Measurements from ENCODE around the gene CATSPERZ. TPM values are rescaled to one million over a fixed set of nuclear protein-coding genes. Genes with fewer than 3 reads are reported as not detected.

Gene CATSPERZ, protein sequence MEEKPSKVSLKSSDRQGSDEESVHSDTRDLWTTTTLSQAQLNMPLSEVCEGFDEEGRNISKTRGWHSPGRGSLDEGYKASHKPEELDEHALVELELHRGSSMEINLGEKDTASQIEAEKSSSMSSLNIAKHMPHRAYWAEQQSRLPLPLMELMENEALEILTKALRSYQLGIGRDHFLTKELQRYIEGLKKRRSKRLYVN
- polyA plus RNA-seq (2014; cell fraction: cytosol; rRNA removed) = not detected in 2 replicates
- 0.50 TPM in 1 of 2 replicates, not detected in the other for polyA plus RNA-seq (2014; cell fraction: nucleus; rRNA removed)

DNA sequence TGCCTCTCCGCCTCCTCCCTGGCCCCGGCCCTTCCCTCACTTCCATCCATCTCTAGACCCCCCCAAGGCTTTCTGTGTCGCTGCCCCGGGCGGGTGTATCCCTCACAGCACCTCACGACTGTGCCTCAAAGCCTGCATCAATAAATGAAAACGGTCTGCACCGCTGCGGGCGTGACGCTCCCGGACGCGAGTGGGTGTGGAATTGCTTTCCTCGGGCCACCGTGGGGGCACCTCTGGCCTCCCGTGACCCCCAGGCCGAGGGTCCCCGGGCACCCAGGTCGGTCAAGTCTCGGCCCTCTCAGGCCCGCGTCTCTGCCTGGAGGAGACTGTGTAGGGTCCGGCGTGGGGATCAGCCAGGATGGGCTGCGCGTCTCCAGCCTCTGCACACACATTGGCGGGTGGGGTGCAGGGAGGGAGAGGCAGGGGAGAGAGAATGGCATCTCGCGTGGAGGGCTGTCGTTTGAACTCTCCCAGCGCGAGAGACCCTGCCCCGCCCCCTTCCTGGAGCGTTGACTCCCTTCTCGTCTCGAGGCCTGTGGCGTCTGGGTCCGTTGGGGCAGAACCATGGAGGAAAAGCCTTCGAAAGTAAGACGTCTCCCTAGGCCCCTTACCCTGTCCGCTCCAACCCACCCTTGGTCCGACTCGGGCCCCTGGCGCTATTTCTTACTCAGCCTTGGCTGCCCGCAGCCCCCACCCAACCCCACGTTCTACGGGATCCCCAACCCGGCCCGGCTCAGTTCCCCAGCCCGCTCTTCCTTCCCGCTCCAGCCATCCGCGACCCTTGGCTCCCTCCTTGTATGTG, at the start of gene CATSPERZ:
CATSPERZ (plus strand) TSS at position 512 of the 802 bp plus-strand sequence; CDS start at position 565, 53 bp downstream.
- DNase-seq (ENCODE audit: low spot score) = no peak

DNA sequence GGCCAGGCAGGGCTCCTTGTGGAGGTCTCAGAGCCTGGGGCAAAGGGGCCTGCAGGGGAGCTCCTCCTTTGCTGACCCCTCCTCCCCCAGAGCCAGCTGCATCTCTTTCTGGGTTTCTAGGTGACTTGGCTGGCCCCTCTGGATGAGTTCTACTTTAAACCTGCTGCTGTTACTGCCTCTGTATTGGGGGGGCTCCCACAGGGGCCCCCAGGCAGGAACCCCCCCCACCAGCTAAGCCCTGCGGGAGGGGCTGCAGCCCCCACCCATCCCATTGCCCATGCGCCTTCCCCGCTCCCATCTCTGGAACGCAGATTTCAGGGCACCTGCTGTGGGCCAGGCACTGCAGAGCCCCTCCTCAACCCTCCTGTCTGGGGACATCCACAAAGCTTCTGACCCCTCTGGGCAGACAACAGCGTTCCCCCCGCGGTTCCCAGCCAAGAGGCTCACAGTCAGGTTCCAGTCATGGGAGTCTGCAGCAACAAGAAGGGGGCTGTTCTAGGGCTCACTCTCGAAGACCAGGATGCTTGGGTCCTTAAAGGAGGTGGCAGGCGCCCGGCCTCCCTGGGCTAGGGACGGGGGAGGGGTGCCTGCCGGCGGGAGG, 49.6 kb upstream of the CATSPERZ start:
- DNase-seq (ENCODE audit: low spot score) = peak; percentile 54

DNA sequence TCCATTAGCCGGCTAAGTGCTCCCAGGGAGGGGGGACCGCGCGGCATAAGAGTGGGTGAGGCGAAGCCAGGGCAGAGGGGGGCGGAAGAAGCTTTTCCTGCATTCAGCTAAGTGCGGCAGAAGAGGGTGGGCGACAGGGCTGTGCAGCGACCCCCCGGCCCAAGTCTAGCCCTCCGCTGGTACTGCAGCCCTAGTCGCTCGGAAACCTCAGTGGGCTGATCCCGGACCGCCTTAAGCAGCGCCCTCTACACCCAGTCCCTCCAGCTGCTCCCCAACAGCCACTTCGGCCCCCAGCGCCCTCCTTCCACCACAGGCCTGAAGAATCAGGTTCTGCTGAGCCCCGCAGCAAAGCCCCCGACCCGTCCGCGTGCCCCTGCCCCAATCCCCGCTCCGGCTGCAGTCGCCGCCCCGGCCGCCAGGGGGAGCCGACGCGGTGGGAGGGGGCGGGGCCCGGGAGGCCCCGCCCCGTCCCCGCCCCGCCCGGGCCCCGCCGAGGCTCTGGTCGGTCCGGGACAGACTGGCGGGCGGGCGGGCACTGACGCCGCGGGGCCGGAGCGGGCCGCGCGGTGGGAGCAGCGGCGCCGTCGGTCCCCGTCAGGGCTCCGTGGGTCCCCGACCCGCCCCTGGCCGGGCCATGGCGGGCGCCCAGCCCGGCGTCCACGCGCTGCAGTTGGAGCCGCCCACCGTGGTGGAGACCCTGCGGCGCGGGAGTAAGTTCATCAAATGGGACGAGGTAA, 49.0 kb upstream of the CATSPERZ start, which contains the start of gene PLCB3:
PLCB3 (plus strand) TSS at position 515 of the 737 bp plus-strand sequence; CDS start at position 635, 120 bp downstream.
- DNase-seq (ENCODE audit: low spot score) = peak; percentile 72

DNA sequence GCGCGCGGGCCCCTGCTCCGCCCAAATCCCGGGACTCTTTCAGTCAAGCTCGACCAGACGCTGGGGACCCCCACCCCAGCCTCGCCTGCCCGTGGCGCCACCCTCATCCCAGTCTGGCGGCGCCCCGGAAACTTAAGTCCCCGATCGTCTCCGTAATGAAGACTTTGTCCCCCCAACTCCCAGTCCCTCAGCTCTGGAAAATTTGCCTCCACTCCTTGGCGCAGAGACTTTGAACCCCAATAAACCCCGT, 48.5 kb upstream of the CATSPERZ start:
- no peak for DNase-seq (ENCODE audit: low spot score)

DNA sequence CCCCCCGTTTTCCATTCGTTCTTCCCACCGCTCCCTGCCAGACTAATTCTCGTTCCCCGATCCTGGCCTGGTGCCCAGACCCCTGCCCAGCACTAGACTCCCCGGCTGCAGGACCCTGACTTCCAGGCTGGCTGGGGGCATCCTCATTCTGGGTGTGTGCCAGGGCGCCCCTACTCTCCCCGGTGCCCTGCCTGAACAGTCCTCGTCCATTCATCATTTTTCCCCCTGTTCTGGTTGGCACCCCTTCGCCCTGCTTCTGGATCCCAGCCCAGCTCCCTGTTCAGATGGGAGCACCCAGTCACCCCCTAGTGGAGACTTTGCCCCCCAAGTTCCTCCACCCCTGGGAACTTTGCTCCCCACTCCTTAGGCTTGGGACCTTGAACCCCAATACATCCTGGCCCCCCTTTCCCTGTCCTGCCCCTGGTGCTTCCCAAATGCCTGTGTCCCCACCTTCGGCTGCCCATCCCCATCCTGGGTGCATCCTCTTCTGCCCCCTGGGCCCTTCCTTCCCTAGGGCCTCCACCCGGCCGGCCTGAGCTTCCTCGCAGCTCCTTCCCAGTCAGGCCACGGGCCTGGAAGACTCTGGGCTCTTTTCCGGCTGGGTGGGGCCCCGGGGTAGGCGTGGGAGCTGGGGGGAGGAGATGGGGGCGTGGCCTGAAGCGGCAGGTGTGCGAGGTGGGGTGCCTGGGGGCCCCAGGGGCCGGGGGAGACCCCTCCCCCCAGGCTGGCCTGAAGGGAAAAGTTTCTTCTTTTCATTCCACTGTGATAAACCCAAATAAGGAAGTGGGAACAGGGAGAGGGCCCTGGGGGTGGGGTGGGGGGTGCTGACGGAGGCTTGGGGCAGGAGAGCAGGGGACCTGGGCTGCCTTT, 47.9 kb upstream of the CATSPERZ start:
- DNase-seq (ENCODE audit: low spot score) = no peak

DNA sequence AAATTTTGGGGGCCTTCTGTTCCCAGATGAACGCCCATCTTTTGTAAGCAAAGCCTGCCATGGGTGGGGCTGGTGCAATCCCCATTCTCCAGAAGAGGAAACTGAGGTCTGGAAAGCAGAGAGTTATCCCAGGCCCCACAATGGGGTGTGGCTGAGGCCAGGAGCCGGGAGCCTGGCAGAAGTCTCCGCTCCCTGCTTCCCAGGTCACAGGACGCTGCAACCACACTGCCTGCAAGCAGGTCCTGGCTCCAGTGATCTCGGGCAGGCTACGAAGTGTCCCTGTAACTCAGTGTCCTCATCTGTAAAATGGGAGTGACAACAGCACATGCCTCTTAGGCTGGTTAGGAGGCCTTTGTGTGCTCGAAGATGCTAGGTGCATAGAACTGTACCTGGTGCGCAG, 47.1 kb upstream of the CATSPERZ start:
- no peak for DNase-seq (ENCODE audit: low spot score)

DNA sequence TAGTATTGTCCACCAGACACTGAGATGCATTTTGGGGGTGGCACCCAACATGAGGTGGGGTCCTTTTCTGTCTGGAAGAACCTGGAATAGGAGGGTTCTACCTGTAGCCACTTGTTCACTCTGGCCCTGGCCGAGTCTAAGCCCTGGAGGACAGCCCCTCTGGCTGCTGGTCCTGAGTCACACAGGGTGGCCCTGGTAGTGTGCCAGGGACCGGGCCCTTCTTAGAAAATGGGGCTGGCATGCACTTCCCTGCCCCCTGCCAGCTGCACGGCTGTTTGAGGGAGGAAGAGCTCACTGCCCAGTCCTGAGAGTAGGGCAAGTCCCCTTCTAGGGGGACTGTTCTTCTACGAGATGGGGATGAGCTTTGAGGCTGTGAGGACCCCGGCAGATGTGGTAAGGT, 46.7 kb upstream of the CATSPERZ start:
- no peak for DNase-seq (ENCODE audit: low spot score)

DNA sequence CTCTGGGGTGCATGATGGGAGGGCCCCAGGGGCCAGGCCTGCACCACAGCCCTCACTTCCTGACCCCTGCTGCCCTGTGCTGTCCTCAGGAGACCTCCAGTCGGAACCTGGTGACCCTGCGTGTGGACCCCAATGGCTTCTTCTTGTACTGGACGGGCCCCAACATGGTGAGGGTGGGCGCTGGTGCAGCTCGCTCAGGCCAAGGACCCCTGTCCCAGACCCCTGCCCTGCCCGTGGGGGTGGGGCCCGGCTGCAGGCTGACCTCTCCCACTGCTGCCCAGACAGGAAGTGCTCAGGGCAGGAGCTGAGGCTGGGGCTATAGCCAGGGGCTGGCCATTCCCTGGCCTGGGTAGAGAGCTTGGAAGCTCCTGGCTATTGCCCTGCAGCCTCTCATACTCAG, 45.8 kb upstream of the CATSPERZ start:
- DNase-seq (ENCODE audit: low spot score) = no peak

DNA sequence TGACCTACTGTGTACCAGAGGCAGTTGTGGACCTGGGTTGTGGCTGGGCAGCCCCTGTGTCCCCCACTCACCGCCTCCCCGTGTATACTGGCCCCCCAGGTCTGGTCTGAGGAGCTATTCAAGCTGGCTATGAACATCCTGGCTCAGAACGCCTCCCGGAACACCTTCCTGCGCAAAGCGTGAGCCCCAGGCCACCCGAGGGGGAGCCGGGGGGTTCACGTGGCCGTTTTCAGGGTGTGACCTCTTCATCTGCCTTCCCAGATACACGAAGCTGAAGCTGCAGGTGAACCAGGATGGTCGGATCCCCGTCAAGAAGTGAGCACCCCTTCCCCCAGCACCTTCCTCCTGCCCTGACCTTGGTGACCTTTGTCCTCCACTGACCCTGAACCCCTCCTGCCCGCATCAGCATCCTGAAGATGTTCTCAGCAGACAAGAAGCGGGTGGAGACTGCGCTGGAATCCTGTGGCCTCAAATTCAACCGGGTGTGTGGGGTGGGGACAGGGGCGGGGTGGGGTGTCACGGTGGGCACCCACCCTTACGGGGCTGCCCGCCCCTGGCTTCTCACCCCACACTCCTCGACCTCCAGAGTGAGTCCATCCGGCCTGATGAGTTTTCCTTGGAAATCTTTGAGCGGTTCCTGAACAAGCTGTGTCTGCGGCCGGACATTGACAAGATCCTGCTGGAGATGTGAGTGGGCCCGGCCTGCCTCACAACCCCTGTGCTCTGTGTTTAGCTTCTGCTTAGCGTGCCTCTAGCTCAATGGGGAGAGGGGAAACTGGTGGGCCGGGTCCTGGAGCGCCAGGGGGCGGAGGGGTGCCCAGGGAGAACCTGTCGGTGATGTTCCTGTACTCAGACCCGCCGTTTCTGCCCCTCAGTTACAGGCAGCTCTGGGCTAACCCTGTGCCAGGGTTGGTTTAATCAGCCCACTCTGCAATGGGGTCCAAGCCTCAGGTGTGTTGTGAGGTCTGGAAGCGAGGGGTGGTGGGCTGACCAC, 44.7 kb upstream of the CATSPERZ start:
- no peak for DNase-seq (ENCODE audit: low spot score)

DNA sequence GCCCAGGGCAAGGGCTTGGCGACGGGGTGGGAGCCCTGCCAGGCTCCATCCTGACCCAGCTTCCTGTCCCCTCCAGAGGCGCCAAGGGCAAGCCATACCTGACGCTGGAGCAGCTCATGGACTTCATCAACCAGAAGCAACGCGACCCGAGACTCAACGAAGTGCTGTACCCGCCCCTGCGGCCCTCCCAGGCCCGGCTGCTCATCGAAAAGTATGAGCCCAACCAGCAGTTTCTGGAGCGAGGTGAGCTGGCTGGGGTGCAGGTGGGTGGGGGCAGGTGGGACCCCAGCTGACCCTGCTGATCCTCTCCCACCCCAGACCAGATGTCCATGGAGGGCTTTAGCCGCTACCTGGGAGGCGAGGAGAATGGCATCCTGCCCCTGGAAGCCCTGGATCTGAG, 43.9 kb upstream of the CATSPERZ start:
- no peak for DNase-seq (ENCODE audit: low spot score)

DNA sequence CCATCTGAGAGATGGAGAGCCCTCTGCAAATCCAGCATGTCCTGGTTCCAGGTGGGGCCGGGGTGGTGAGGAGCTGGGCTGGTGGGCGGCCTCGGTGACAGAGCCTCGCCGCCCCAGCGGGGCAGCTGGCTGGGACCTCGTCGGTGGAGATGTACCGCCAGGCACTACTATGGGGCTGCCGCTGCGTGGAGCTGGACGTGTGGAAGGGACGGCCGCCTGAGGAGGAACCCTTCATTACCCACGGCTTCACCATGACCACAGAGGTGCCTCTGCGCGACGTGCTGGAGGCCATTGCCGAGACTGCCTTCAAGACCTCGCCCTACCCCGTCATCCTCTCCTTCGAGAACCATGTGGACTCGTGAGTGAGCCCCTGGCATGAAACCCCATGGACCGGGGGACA, 41.8 kb upstream of the CATSPERZ start:
- no peak for DNase-seq (ENCODE audit: low spot score)

DNA sequence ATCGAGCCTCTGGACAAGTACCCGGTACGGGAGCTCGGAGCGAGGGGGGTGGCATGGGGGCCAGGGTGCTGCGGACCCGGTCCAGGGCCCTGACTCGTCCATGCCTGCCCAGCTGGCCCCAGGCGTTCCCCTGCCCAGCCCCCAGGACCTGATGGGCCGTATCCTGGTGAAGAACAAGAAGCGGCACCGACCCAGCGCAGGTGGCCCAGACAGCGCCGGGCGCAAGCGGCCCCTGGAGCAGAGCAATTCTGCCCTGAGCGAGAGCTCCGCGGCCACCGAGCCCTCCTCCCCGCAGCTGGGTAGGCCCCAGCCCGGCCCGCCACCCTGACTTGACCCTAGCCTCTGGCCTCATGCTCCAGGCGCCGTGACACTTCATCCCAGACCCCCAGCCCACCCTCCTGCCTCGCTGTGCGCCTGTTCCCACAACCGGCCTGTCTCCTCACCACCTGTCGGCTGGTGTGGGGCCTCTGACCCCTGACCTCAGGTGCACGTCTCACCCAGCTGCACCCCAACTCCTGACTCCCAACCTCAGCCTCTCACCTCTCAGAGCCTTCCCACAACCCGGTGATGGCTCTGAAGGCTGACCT, 41.1 kb upstream of the CATSPERZ start:
- no peak for DNase-seq (ENCODE audit: low spot score)

DNA sequence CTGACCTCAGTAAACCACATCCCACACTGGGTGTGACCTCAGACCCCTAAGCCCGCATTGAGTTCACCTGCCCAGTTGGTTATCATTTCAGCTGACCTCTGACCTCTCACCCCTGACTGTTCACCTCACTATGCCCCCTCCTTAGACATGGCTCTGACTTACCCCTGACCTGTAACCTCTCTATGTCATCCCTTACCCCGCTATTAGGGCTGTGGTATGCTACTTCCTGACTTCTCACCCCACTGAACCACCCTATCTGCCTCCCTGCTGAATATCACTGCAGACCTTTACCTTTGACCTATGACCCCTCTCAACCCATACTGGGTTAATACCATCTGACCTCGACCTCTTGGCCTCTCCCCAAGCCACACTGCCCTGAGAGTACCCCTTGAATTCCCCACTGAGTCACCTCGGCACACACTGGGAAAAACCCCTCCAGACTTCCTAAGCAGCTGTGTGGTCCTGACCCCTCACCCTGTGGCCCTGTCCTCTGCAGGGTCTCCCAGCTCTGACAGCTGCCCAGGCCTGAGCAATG, 40.6 kb upstream of the CATSPERZ start:
- DNase-seq (ENCODE audit: low spot score) = no peak

DNA sequence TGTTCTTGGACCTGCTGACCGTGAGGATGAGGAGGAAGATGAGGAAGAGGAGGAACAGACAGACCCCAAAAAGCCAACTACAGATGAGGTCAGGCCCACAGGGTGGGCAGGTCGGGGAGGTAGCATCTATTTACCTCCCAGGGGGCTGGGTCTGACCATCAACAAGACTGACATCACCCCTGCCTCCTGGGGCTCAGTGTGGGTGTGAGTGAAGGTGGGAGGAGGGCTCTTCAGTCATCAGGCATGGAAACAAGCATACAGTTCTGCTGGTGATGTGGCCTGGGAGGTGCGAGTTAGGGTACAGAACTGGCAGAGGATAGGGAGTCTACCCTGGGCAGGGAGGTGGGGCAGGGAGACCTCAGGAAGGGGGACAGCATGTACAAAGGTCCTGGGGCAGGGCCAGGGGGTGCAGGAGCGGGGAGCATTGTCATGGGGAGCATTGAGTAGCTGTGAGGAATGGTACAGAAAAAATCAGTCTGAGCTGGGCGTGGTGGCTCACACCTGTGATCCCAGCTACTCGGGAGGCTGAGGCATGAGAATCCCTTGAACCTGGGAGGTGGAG, 39.9 kb upstream of the CATSPERZ start:
- DNase-seq (ENCODE audit: low spot score) = no peak

DNA sequence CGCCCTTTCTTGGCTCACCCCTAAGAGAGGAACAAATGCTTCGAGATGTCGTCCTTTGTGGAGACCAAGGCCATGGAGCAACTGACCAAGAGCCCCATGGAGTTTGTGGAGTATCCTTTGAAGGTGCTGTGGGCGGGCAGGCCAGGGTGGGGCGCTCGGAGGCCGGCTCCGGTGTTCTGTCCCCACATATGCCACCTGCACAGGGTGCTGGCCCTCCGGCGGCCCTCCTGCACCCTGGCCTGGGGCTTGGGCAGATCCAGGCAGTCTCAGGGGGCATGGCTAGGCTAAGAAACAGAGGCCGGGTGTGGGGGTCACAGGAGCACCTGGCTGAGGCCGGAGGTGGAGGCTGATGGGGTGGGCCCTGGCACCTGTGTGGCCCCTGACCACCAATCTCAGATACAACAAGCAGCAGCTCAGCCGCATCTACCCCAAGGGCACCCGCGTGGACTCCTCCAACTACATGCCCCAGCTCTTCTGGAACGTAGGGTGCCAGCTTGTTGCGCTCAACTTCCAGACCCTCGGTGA, 38.5 kb upstream of the CATSPERZ start:
- DNase-seq (ENCODE audit: low spot score) = no peak

DNA sequence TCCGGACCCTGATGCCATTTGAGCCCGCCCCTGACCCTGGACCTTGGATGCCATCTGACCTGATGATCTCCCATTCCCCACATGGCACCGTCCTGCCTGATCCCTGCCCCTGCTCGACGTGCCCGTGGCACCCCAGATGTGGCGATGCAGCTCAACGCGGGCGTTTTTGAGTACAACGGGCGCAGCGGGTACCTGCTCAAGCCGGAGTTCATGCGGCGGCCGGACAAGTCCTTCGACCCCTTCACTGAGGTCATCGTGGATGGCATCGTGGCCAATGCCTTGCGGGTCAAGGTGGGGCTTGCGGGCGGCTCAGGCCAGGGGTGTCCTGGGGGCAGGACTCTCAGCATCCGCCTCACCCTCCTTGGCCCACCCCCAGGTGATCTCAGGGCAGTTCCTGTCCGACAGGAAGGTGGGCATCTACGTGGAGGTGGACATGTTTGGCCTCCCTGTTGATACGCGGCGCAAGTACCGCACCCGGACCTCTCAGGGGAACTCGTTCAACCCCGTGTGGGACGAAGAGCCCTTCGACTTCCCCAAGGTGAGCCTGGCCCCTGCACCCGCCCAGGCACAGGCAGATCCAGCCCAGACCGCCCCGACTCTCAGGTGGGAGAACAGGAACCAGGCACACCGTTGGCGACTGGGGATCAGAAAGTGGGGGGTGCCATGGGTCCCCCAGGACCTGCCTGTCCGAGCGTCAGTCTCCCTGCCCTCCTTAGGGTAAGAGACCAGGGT, 37.7 kb upstream of the CATSPERZ start:
- no peak for DNase-seq (ENCODE audit: low spot score)

DNA sequence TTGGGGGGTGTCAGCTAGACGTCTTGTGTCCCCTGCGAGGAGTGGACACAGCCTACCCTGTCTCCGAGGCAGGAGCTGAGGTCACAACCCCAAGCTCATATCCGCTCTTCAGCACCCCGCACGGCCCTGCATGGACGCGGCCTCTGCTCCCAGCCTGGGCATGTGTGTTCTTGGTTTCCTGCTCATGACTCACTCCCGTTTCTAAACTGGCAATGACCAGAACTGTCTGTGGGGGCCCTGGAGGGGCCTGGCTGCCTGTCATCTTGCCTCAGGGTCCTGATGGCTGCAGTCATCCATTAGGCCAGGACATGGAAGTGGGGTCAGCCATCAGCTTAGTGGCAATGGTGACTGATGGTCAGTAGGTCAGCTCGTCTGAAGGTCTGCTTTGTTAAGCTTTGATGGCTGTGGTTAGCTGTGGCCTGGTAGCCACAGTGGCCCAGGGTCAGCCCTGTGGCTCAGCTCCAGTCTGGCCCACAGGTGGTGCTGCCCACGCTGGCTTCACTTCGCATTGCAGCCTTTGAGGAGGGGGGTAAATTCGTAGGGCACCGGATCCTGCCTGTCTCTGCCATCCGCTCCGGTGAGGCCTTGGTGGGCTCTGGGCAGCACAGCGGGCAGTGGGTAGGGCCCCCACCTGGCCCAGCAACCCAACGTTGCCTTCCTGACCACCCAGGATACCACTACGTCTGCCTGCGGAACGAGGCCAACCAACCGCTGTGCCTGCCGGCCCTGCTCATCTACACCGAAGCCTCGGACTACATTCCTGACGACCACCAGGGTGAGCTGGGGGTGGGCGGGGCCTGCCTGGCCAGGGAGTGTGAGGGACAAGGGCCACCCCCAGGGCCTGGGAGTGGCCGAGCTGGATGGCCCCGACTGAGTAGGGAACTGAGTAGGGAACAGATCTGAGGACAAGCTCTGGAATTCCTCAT, 36.9 kb upstream of the CATSPERZ start:
- DNase-seq (ENCODE audit: low spot score) = no peak

Measured in SK-N-DZ (cell line).